Measurements from ENCODE around the gene WASF3.

- TF ChIP-seq CTCF (conservative IDR thresholded peaks at IDR 0.05) = no peak
- no peak for TF ChIP-seq EZH2 (IDR thresholded peaks at IDR 0.05; ENCODE audit: low read depth)
These were observed 31.7 kb downstream of the WASF3 start for GRCh38 chr13:26589226-26589625.
